Measurements from ENCODE around the gene KRT14.
A peak's percentile ranks its signal among the peaks of the same experiment; 100 is the strongest.

The KRT14 gene

GRCh38 chr17:41548844-41549595, 37.7 kb downstream of the KRT14 start:
- Mint-ChIP-seq H3K9me3 (no peaks in the 10 kb centered on the region), H3K27ac (peak overlapping the region; percentile 89 to 95 (median 93)), H3K4me3 (peak overlapping the region; percentile 13 to 51 (median 50)), H3K27me3 (ENCODE audit: low read depth) (peaks cover 19% of the 10 kb centered on the region), H3K4me1 (peaks cover 37% of the 10 kb centered on the region), H3K36me3 (ENCODE audit: low read depth) (no peaks in the 10 kb centered on the region)
- TF ChIP-seq CTCF (IDR thresholded peaks at IDR 0.05; ENCODE audit: unreplicated experiment in 3 of 3): peak; percentile 90 to 98 (median 94)

DNA sequence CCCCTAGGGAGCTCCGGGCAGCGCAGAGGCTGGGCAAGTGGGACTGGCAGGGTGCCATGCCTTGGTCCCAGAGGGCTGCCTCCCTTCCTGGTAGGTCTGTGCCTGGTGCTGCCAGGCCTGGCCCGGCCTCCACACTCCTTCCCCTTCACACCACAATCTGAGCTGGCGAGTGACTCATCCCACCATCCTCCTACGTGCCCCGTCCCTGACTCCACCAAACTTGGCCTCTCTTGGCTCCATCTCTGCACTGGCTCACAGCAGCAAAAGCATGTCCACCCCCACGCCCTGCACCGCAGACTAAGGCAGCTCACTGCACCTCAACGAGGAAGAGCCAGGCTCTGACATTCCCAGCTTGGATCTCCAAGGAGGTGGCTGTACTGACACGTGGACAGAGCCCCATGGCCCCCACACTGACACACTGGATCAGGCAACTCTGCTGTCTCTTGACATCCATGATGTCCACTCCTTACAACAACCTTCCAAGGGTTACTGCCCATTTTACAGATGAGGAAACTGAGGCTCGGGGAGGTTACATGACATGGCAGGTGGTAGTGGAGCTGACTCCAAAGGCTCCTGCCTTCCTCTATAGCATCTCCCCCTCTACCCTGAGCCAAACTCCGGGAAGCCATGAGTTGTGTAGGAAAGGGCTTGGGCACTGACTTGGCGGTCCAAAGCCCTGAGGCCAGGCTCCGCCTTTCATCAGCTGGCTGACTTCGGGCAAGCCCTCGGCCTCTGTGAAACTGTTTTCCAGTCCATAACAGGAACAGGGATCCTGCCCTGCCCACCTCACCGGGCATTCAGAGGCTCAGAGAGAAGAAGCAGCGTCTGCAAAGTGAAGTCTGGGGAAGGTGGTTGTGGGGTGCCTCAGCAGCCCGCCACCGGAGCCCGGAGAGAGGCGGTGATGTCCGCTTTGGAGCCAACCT, 38.5 kb downstream of the KRT14 start:
- H3K4me3 Mint-ChIP-seq: peak overlapping the region in 1 of 3 experiments; percentile 7
- peaks cover 37% of the 10 kb centered on the region for H3K4me1 Mint-ChIP-seq
- H3K27me3 Mint-ChIP-seq (ENCODE audit: low read depth): peaks cover 14% of the 10 kb centered on the region
- H3K9me3 Mint-ChIP-seq: no peaks in the 10 kb centered on the region
- H3K36me3 Mint-ChIP-seq (ENCODE audit: low read depth): no peaks in the 10 kb centered on the region
- H3K27ac Mint-ChIP-seq: peak overlapping the region; percentile 89 to 95 (median 93)
- TF ChIP-seq CTCF (IDR thresholded peaks at IDR 0.05; ENCODE audit: unreplicated experiment in 3 of 3): no peak

GRCh38 chr17:41547378-41547841, 39.3 kb downstream of the KRT14 start:
- no peaks in the 10 kb centered on the region for H3K36me3 Mint-ChIP-seq (ENCODE audit: low read depth)
- peaks cover 37% of the 10 kb centered on the region for H3K4me1 Mint-ChIP-seq
- H3K27me3 Mint-ChIP-seq (ENCODE audit: low read depth): peaks cover 9% of the 10 kb centered on the region
- H3K4me3 Mint-ChIP-seq: no peak overlapping the region
- peak overlapping the region; percentile 76 to 95 (median 89) for H3K27ac Mint-ChIP-seq
- TF ChIP-seq CTCF (IDR thresholded peaks at IDR 0.05; ENCODE audit: unreplicated experiment in 3 of 3): no peak
- no peaks in the 10 kb centered on the region for H3K9me3 Mint-ChIP-seq

DNA sequence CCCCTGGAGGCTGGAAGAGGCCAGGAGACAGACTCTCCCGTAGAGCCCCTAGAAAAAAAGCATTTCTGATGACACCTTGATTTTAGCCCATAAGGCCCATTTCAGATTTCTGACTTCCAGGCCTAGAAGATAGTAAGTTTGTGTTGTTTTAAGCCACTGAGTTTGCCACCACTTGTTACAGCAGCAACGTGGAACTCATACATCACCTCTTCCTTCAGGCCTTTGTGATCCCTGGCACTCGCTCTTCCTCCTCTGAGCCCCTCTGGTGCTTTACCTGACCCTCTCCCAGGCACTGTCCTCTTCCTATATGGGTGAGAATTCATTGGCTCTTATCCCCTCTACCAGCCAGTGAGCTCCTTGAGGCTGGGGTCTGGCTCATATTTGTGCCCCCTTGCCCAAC, 39.9 kb downstream of the KRT14 start:
- peaks cover 6% of the 10 kb centered on the region for H3K27me3 Mint-ChIP-seq (ENCODE audit: low read depth)
- no peak for TF ChIP-seq CTCF (IDR thresholded peaks at IDR 0.05; ENCODE audit: unreplicated experiment in 3 of 3)
- H3K4me1 Mint-ChIP-seq: peaks cover 37% of the 10 kb centered on the region
- H3K27ac Mint-ChIP-seq: peak overlapping the region; percentile 76 to 95 (median 89)
- H3K36me3 Mint-ChIP-seq (ENCODE audit: low read depth): no peaks in the 10 kb centered on the region
- H3K4me3 Mint-ChIP-seq: no peak overlapping the region
- no peaks in the 10 kb centered on the region for H3K9me3 Mint-ChIP-seq

- TF ChIP-seq CTCF (IDR thresholded peaks at IDR 0.05; ENCODE audit: unreplicated experiment in 3 of 3): no peak
- Mint-ChIP-seq H3K27ac (peak overlapping the region in 2 of 3 experiments; percentile 63 to 77), H3K9me3 (no peaks in the 10 kb centered on the region), H3K36me3 (ENCODE audit: low read depth) (no peaks in the 10 kb centered on the region), H3K4me1 (peaks cover 37% of the 10 kb centered on the region), H3K27me3 (ENCODE audit: low read depth) (peaks cover 9% of the 10 kb centered on the region), H3K4me3 (no peak overlapping the region)
Measured at GRCh38 chr17:41545829-41546410, 40.8 kb downstream of the KRT14 start.
